Measurements from ENCODE around the gene FBXO39.

Gene FBXO39

DNA sequence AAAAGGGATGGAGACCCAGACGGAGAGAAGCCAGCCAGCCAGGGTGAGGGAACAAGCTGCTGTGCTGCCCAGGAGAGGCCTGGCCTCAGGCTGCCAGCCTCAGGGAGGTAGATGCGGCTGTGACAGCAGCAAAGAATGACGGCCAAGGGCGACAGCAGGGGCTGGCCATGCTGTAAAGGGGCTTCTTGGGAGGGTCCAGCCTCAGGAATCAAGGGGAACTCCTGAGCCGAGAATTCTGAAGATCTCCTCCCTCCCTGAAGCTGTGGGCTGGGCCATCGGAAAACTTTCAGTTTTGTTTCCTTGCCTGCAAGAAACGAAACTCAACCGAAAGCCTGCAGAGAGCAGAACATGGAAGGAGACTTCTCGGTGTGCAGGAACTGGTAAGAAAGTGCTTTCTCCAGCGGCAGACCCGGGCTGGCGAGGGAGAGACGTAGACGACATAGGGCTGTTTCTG, 20.3 kb upstream of the FBXO39 start, which contains the start of gene XAF1:
Gene XAF1 (plus strand): TSS at position 316 of the 454 bp plus-strand sequence. CDS start 33 bp downstream, at position 349.
- H3K27ac ChIP-seq (ENCODE audit: low read length), result no peak within 1 kb of the TSS
- peak within 1 kb of the TSS; percentile 19; the same call in 1 of the 2 replicates for H3K9ac ChIP-seq (ENCODE audit: low read length)
- H3K4me3 ChIP-seq (ENCODE audit: low read length), result peak within 1 kb of the TSS; percentile 67
- H3K4me1 ChIP-seq (ENCODE audit: low read length), result peaks cover 6% of the 10 kb centered on the region; the same call in 1 of the 2 replicates
- no peak for TF ChIP-seq EZH2phosphoT487 (IDR thresholded peaks at IDR 0.05; ENCODE audit: low read depth)
- TF ChIP-seq, protein P1, sequence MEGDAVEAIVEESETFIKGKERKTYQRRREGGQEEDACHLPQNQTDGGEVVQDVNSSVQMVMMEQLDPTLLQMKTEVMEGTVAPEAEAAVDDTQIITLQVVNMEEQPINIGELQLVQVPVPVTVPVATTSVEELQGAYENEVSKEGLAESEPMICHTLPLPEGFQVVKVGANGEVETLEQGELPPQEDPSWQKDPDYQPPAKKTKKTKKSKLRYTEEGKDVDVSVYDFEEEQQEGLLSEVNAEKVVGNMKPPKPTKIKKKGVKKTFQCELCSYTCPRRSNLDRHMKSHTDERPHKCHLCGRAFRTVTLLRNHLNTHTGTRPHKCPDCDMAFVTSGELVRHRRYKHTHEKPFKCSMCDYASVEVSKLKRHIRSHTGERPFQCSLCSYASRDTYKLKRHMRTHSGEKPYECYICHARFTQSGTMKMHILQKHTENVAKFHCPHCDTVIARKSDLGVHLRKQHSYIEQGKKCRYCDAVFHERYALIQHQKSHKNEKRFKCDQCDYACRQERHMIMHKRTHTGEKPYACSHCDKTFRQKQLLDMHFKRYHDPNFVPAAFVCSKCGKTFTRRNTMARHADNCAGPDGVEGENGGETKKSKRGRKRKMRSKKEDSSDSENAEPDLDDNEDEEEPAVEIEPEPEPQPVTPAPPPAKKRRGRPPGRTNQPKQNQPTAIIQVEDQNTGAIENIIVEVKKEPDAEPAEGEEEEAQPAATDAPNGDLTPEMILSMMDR (IDR thresholded peaks at IDR 0.05; ENCODE audit: low read depth, low read length), result no peak
- H3K9me3 ChIP-seq (ENCODE audit: insufficient read depth, low read length), result no peaks in the 10 kb centered on the region
- H3K79me2 ChIP-seq (ENCODE audit: low read length), result no peaks in the 10 kb centered on the region
- no peaks in the 10 kb centered on the region for H3K36me3 ChIP-seq (replicated peaks; ENCODE audit: low read depth, low read length)
- H3K4me2 ChIP-seq (ENCODE audit: low read length), result peak within 1 kb of the TSS; percentile 64
- H4K20me1 ChIP-seq (ENCODE audit: insufficient read depth, low read length), result no peaks in the 10 kb centered on the region
- H2AFZ ChIP-seq (ENCODE audit: low read depth, low read length), result peak within 1 kb of the TSS; percentile 75; the same call in 1 of the 2 replicates
- no peaks in the 10 kb centered on the region for H3K27me3 ChIP-seq (ENCODE audit: low read depth, low read length)

DNA sequence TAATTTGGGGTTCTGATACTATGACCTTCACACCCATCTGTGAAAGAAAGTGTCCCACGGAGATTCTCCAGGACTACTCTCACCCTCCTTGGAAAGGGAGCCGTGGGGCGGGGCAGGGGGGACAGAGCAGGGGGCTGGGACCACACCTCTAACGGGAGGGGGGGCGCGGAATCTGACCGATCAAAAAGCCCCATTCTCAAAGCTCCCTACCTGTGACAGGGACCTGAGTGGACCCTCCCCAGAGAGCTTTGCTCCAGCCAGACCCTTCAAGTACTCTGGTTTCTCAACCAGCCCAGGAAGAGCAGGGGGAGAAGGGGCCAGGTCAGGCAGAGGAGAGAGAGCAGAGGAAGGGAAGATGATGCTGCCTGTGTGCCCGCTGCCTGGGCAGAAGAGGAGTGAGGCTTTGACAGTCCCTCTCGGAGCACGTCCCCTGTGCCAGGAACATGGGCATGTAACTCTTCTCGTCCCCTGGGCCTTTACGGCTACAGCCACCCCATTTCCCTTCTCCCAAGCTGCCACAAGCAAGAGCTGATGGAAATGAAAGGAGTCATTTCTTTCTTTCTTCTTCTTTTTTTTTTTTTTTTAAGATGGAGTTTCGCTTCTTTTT, 19.5 kb upstream of the FBXO39 start:
- Histone ChIP-seq H3K9ac (ENCODE audit: low read length) (peak overlapping the region; percentile 19; the same call in 1 of the 2 replicates), H3K27me3 (ENCODE audit: low read depth, low read length) (no peaks in the 10 kb centered on the region), H2AFZ (ENCODE audit: low read depth, low read length) (no peak overlapping the region), H3K4me1 (ENCODE audit: low read length) (peaks cover 6% of the 10 kb centered on the region; the same call in 1 of the 2 replicates), H3K9me3 (ENCODE audit: insufficient read depth, low read length) (no peaks in the 10 kb centered on the region), H3K79me2 (ENCODE audit: low read length) (no peaks in the 10 kb centered on the region), H3K4me2 (ENCODE audit: low read length) (peak overlapping the region; percentile 64), H3K36me3 (replicated peaks; ENCODE audit: low read depth, low read length) (no peaks in the 10 kb centered on the region), H3K27ac (ENCODE audit: low read length) (no peak overlapping the region), H4K20me1 (ENCODE audit: insufficient read depth, low read length) (no peaks in the 10 kb centered on the region), H3K4me3 (ENCODE audit: low read length) (peak overlapping the region; percentile 67)
- TF ChIP-seq, protein P1 (IDR thresholded peaks at IDR 0.05; ENCODE audit: low read depth, low read length), result no peak
- no peak for TF ChIP-seq EZH2phosphoT487 (IDR thresholded peaks at IDR 0.05; ENCODE audit: low read depth)

DNA sequence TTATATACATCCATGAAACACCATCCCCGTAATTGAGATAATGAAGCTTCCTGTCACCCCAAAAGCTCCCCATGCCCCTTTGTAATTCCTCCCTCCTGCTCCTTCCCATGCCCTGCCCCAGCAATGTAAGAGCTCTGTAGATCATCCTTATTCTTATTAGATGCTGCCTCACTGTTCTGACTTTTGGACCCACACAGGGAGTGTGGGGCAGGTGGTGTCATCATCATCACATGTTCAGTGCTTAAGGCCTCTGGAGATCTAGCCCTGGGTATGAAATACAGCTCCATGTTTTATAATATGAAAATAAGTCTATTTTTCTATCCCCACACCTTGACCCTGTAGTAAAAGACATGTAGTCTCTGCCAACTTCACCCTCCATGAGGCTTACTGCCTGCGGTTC, 18.3 kb upstream of the FBXO39 start:
- no peaks in the 10 kb centered on the region for H3K27me3 ChIP-seq (ENCODE audit: low read depth, low read length)
- H4K20me1 ChIP-seq (ENCODE audit: insufficient read depth, low read length), result no peaks in the 10 kb centered on the region
- H3K27ac ChIP-seq (ENCODE audit: low read length), result no peak overlapping the region
- H3K9me3 ChIP-seq (ENCODE audit: insufficient read depth, low read length), result no peaks in the 10 kb centered on the region
- H3K9ac ChIP-seq (ENCODE audit: low read length), result no peak overlapping the region
- H2AFZ ChIP-seq (ENCODE audit: low read depth, low read length), result no peak overlapping the region
- no peak for TF ChIP-seq EZH2phosphoT487 (IDR thresholded peaks at IDR 0.05; ENCODE audit: low read depth)
- TF ChIP-seq, protein P1 (IDR thresholded peaks at IDR 0.05; ENCODE audit: low read depth, low read length), result no peak
- no peak overlapping the region for H3K4me2 ChIP-seq (ENCODE audit: low read length)
- H3K4me3 ChIP-seq (ENCODE audit: low read length), result no peak overlapping the region
- no peaks in the 10 kb centered on the region for H3K36me3 ChIP-seq (replicated peaks; ENCODE audit: low read depth, low read length)
- peaks cover 6% of the 10 kb centered on the region; the same call in 1 of the 2 replicates for H3K4me1 ChIP-seq (ENCODE audit: low read length)
- H3K79me2 ChIP-seq (ENCODE audit: low read length), result no peaks in the 10 kb centered on the region

DNA sequence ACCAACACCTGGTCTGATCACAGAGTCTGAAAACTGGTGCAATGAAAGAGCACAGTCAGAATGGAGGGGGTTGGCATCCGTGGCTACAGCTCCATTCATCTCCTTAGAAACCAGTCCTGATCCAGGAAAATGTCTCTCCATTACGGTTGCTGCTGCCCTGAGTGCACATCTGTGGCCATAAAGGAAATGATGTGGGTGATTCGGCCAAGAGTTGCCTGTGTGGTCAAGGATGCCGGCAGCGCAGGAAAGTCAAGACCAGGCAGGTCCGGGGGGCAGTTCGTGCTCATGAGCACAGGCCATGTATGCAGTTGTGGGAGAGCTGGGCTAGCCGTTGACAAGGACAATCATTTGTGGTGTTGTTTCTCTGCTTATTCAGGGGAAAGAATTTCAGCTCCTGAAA, 14.2 kb upstream of the FBXO39 start:
- no peak overlapping the region for H3K4me2 ChIP-seq (ENCODE audit: low read length)
- no peak overlapping the region for H3K9ac ChIP-seq (ENCODE audit: low read length)
- no peak overlapping the region for H2AFZ ChIP-seq (ENCODE audit: low read depth, low read length)
- no peak overlapping the region for H3K27ac ChIP-seq (ENCODE audit: low read length)
- H3K4me1 ChIP-seq (ENCODE audit: low read length), result no peaks in the 10 kb centered on the region
- no peaks in the 10 kb centered on the region for H3K9me3 ChIP-seq (ENCODE audit: insufficient read depth, low read length)
- no peaks in the 10 kb centered on the region for H3K27me3 ChIP-seq (ENCODE audit: low read depth, low read length)
- TF ChIP-seq, protein P1 (IDR thresholded peaks at IDR 0.05; ENCODE audit: low read depth, low read length), result no peak
- no peak for TF ChIP-seq EZH2phosphoT487 (IDR thresholded peaks at IDR 0.05; ENCODE audit: low read depth)
- no peaks in the 10 kb centered on the region for H4K20me1 ChIP-seq (ENCODE audit: insufficient read depth, low read length)
- no peaks in the 10 kb centered on the region for H3K79me2 ChIP-seq (ENCODE audit: low read length)
- no peak overlapping the region for H3K4me3 ChIP-seq (ENCODE audit: low read length)
- no peaks in the 10 kb centered on the region for H3K36me3 ChIP-seq (replicated peaks; ENCODE audit: low read depth, low read length)

Measured in OCI-LY3 (cell line).